ENCODE data around the gene MYRFL.

MYRFL gene

DNA sequence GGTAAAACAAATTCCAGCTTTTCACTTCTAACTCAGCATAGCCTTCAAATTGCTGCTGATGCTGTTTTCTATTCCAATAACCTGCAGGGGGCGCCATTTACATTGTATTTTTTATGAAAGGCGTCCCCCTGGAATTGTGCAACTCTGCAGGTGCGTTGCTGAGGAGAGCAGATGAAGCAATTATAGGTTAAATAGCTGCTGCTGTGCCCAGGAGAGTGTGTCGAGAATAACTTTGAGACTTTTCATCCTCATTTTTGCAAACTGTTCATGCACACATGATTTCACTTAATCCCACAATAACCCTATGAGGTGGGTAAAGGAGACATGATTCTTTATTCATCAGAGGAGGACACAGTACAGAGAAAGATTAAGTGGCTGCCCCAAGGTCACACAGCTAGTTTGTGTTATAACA lies 75.7 kb downstream of the MYRFL start:
- peak; percentile 90 for DNase-seq

GRCh38 chr12:69901221-69901905 lies 76.3 kb downstream of the MYRFL start:
- no peak for DNase-seq

GRCh38 chr12:69903548-69903947 lies 78.5 kb downstream of the MYRFL start:
- no peak for DNase-seq

DNA sequence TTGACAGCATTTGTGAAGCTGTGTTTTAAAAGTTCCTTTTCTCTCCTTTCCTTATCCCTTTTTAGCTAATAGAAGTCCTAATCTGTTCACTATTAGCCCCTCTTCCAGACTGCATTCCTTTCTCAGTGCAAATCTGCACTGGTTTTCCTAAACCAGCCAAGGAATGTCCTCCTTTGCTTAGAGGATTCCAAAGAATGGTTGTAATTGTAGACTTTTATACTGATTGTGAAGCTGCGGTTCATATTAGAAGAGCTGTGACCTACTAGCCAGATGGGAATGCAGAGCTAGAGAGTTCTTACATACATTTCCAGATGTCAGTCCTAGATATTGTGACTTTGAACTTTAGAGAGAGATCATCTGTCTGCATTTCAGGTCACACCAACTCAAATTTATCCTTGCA lies 79.8 kb downstream of the MYRFL start:
- no peak for DNase-seq

- no peak for DNase-seq
Observed at GRCh38 chr12:69905801-69906200, 80.8 kb downstream of the MYRFL start.

GRCh38 chr12:69906411-69907216 lies 81.6 kb downstream of the MYRFL start:
- no peak for DNase-seq

DNA sequence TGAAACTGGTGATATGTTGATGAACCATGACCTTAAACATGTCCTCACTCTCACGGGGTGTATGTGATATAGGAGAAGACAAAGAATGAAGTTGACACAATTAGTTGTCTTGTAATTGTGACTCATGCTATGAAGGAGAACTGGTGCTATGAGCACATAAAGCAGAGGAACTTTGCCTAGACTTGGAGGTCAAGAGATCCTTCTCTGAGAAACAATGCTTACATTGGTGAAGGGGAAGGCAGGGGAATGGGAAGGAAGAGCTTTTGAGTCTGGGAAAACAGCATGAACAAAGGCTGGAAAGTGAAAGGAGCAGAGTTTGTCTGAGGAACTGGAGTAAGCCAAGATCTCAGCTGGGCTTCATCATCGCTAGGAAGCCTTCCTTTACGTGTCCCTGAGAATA lies 83.2 kb downstream of the MYRFL start:
- no peak for DNase-seq

- no peak for DNase-seq
Observed at GRCh38 chr12:69910694-69911093, 85.7 kb downstream of the MYRFL start.

GRCh38 chr12:69913526-69913925 lies 88.5 kb downstream of the MYRFL start:
- no peak for DNase-seq

DNA sequence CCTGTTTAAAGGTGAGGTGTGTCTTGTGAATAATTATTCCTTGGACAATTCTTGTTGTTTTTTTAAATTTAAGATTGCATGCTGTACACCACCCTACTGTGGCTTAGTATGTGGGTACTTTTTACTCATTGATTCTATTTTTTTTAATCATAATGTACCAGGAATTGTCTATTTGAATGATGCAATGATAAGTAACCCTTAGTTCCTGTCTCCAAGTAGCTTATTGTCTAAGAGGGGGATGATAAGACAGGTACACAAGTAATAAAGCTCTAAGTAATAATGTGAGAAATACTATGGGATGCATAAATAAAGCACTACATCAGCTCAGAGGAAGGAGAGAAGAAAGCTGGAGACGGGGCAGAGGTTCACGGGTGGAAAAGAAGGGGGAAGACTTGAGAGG lies 90.9 kb downstream of the MYRFL start:
- no peak for DNase-seq

DNA sequence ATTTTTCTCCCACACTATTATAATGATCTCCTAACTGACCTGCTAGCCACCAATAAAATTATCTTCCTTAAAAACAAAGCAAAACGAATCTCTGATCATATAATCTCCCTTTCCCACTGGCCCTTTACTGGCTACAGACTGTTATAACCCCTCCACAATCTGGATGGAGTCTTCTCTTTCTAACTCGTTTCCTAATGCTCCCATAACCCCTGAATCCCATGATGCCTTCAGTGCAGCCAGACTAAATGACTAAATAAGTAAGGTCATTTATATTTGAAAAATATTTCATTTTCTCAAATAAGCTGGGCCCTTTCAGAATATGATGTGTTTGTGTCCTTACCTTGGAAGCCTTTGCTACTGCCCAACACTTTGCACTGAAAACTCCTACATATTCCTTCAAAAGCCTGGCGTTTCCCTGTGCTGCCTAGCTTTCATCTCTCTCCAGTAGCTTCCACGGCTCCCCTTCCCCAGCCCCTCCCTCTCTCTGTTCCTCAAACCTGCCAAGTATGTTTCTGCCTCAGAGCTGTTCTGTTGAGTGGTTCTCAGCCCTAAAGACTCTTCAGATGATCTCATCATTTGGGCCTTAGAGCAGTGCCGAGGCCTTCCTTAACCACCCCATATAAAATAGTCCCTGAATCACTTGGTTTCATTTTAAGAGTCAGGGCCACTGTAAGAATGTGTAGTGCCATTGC lies 91.7 kb downstream of the MYRFL start:
- DNase-seq, result no peak

DNA sequence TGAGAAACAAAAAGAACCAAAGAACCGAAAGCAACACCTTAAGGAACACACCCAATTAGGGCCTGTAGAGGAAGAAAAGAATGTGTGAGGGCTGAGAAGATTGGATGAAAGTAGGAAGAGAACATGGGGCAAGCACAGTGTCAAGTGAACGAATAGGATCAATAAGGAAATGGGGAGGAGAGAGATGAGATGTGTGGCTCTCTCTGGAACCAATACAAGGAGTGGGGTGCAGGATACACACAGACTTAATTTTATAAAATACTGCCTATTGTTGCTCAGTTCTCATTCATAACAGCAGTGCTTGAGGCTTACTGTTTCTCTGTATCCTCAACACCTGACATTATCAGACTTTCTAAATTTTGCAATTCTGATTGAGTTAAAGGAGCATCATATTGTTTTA lies 93.3 kb downstream of the MYRFL start:
- DNase-seq, result no peak

GRCh38 chr12:69919495-69919894 lies 94.5 kb downstream of the MYRFL start:
- no peak for DNase-seq

- no peak for DNase-seq
Observed at GRCh38 chr12:69921831-69922230, 96.8 kb downstream of the MYRFL start.

GRCh38 chr12:69922999-69923398 lies 98.0 kb downstream of the MYRFL start:
- no peak for DNase-seq

GRCh38 chr12:69925291-69925690 lies 100.3 kb downstream of the MYRFL start:
- no peak for DNase-seq

- DNase-seq, result no peak
Observed at GRCh38 chr12:69927164-69927563, 102.1 kb downstream of the MYRFL start.

- no peak for DNase-seq
Observed at GRCh38 chr12:69929125-69929524, 104.1 kb downstream of the MYRFL start.

DNA sequence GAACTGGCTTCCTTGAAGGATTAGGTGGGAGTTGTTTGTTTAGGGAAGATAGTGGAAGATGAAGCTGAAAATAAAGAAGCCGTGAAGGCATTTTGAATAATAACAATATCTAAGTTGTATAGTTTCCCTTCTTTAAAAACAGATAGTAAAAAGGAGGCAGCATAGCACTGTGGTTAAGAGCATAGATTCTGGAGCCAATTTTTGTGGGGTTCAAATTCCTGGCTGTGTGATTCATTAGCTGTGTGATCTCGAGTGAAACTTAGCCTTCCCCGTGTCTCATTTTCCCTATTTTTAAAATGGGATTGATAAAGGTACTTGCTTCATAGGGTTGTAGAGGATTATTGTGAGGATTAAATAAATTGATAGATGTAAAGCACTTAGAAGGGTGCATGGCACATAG lies 104.5 kb downstream of the MYRFL start:
- DNase-seq, result no peak

GRCh38 chr12:69931569-69931968 lies 106.5 kb downstream of the MYRFL start:
- DNase-seq, result no peak

GRCh38 chr12:69932154-69932553 lies 107.1 kb downstream of the MYRFL start:
- DNase-seq, result no peak

DNA sequence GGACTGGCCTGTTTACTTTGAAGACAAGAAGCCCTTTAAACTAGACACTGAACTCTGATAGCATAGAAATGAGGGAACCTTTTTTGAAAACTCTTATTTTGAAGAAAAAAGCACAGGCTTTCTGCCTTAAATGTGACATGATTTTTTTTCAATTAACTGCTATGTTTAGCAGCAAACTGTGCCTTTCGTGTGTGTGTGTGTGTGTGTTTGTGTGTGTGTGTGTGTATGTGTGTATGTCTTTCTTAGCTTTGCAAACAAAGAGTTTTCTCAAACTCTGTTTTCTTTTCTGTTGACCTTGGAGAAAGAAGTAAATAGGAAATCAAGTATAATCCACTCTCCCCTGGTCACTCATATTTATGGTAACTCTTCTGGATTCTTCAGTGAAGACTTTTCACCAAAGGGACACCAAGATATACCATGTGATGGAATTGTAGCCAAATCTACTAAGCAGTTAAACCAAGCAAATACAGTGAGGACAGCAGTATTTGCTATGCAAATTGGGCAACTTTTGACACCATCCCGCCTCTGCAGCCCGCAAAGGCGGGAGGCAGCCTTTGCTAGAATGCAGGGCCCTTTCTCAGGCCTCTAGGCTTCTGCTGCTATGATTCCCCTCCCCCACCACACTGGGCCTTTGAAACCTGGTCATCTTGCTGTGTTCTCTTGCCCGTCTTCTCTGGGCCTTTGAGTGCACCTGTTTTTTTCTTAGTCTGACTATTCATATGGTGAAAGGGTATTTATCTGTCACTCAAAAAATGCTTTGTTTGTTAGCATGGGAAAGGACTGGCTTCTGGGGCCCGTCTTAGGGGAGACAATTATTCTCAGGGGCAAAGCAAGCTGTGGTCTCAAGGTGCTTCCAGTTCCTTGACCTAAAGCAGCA lies 107.9 kb downstream of the MYRFL start:
- DNase-seq, result no peak

- no peak for DNase-seq
Observed at GRCh38 chr12:69934011-69934410, 109.0 kb downstream of the MYRFL start.
